HG03565 (cell line): Measurements from ENCODE around the gene JOSD2.

Source experiments
- ATAC-seq: cut with Tn5 transposase; IDR thresholded peaks from one replicate; pipeline ENCODE4 v1.9.1; 2021; ENCODE audit warnings: mild to moderate bottlenecking, moderate library complexity; ENCODE audit not compliant: unreplicated experiment

Gene JOSD2

GRCh38 chr19:50496189-50497021, 14.6 kb downstream of the JOSD2 start:
- ATAC-seq = no peak

GRCh38 chr19:50495020-50495531, 15.9 kb downstream of the JOSD2 start:
- no peak for ATAC-seq

GRCh38 chr19:50494186-50495019, 16.6 kb downstream of the JOSD2 start:
- no peak for ATAC-seq

- no peak for ATAC-seq
Observed at GRCh38 chr19:50493171-50493570, 17.8 kb downstream of the JOSD2 start.

- no peak for ATAC-seq
Observed at GRCh38 chr19:50492303-50493052, 18.5 kb downstream of the JOSD2 start.

- ATAC-seq = no peak
Observed at GRCh38 chr19:50490991-50491472, 20.0 kb downstream of the JOSD2 start.

- ATAC-seq = no peak
Observed at GRCh38 chr19:50490411-50490811, 20.6 kb downstream of the JOSD2 start.

GRCh38 chr19:50489461-50490011, 21.5 kb downstream of the JOSD2 start:
- no peak for ATAC-seq

- no peak for ATAC-seq
Observed at GRCh38 chr19:50488389-50489194, 22.4 kb downstream of the JOSD2 start.

GRCh38 chr19:50486823-50487515, 24.0 kb downstream of the JOSD2 start:
- ATAC-seq = no peak

- ATAC-seq = no peak
Observed at GRCh38 chr19:50485284-50485955, 25.6 kb downstream of the JOSD2 start.

GRCh38 chr19:50482916-50483315, 28.1 kb downstream of the JOSD2 start:
- ATAC-seq = no peak

- ATAC-seq = no peak
Observed at GRCh38 chr19:50482271-50482855, 28.6 kb downstream of the JOSD2 start.

GRCh38 chr19:50481351-50482149, 29.4 kb downstream of the JOSD2 start:
- ATAC-seq = no peak

GRCh38 chr19:50480281-50481111, 30.5 kb downstream of the JOSD2 start:
- ATAC-seq = no peak

- ATAC-seq = no peak
Observed at GRCh38 chr19:50479761-50480251, 31.2 kb downstream of the JOSD2 start.
